HEK293 (cell line): Measurements from ENCODE around the gene RIN3.

ENCODE experiments used
- CTCF ChIP-seq: fragments of 450-650 bp; formaldehyde crosslinking; IDR thresholded peaks from 2 replicates; pipeline ENCODE4 v1.5.1; 2016; ENCODE audit warnings: missing biosample characterization, missing genetic modification characterization
- ZNF175 ChIP-seq: fragments of 450-650 bp; formaldehyde crosslinking; IDR thresholded peaks from 2 replicates; pipeline ENCODE4 v1.5.1; 2016; ENCODE audit warnings: missing biosample characterization, missing genetic modification characterization
- ZNF544 ChIP-seq: fragments of 450-650 bp; formaldehyde crosslinking; IDR thresholded peaks from 2 replicates; pipeline ENCODE4 v1.5.0; 2017; ENCODE audit warnings: missing biosample characterization, missing genetic modification characterization
- ZNF660 ChIP-seq: fragments of 450-650 bp; IDR thresholded peaks from 2 replicates; pipeline ENCODE4 v1.5.1; 2018; ENCODE audit warnings: missing biosample characterization, mild to moderate bottlenecking, missing genetic modification characterization

DNA sequence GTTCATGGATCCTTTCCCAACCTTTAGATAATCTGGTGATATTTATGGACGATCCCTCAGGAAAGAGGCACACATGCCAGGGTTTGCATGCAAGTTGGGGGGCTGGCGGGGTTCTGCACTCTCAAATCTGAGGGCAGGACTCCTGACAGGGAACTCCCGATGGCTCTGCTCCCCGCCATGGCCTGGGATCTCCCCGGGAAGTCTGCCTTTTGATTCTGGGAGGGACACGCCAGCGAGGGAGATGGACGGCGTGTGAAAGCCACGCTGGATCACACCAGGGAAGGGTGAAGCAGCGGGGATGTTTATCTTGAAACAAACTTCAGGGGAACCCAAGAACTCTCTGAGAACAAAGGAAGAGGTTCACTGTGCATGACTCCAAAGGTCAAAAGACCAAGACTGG is 191.2 kb downstream of the RIN3 start:
- no peak for TF ChIP-seq CTCF (tag by site-specific recombination)
- no peak for TF ChIP-seq ZNF544
- TF ChIP-seq ZNF175 (tag by site-specific recombination): no peak
- TF ChIP-seq ZNF660 (tag by site-specific recombination): no peak
